ENCODE measurements around the gene NUB1.

DNA sequence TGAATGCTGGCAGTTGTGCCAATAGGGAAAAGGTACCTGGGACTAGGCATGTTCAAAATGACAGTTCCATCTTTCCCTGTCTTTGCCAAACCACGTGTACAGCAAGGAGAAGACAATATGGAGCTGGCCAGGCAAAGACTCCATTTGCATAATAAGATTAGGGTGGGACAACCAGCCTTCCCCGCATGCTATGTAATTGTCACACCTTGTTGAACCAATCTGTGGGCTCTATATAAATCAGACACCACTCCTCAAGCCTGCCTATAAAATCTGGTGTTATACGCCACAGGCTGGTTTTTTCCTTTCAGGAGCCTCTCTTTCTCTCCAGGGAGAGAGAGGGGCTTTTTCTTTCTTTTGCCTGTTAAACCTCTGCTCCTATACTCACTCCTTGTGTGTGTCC is 11.0 kb upstream of the NUB1 start:
- TF ChIP-seq EP300 (IDR thresholded peaks at IDR 0.05; ENCODE audit: borderline replicate concordance in 1 of 2, low read depth in 1 of 2, low read length in 1 of 2) (no peak), NFIC (IDR thresholded peaks at IDR 0.05; ENCODE audit: borderline replicate concordance) (no peak), TAF1 (IDR thresholded peaks at IDR 0.05; ENCODE audit: borderline replicate concordance, low read depth, low read length) (no peak), CTCF (IDR thresholded peaks at IDR 0.05) (no peak)
- TF ChIP-seq, protein P1, sequence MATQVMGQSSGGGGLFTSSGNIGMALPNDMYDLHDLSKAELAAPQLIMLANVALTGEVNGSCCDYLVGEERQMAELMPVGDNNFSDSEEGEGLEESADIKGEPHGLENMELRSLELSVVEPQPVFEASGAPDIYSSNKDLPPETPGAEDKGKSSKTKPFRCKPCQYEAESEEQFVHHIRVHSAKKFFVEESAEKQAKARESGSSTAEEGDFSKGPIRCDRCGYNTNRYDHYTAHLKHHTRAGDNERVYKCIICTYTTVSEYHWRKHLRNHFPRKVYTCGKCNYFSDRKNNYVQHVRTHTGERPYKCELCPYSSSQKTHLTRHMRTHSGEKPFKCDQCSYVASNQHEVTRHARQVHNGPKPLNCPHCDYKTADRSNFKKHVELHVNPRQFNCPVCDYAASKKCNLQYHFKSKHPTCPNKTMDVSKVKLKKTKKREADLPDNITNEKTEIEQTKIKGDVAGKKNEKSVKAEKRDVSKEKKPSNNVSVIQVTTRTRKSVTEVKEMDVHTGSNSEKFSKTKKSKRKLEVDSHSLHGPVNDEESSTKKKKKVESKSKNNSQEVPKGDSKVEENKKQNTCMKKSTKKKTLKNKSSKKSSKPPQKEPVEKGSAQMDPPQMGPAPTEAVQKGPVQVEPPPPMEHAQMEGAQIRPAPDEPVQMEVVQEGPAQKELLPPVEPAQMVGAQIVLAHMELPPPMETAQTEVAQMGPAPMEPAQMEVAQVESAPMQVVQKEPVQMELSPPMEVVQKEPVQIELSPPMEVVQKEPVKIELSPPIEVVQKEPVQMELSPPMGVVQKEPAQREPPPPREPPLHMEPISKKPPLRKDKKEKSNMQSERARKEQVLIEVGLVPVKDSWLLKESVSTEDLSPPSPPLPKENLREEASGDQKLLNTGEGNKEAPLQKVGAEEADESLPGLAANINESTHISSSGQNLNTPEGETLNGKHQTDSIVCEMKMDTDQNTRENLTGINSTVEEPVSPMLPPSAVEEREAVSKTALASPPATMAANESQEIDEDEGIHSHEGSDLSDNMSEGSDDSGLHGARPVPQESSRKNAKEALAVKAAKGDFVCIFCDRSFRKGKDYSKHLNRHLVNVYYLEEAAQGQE (IDR thresholded peaks at IDR 0.05; ENCODE audit: low read depth, low read length): no peak
- TF ChIP-seq, protein P2, sequence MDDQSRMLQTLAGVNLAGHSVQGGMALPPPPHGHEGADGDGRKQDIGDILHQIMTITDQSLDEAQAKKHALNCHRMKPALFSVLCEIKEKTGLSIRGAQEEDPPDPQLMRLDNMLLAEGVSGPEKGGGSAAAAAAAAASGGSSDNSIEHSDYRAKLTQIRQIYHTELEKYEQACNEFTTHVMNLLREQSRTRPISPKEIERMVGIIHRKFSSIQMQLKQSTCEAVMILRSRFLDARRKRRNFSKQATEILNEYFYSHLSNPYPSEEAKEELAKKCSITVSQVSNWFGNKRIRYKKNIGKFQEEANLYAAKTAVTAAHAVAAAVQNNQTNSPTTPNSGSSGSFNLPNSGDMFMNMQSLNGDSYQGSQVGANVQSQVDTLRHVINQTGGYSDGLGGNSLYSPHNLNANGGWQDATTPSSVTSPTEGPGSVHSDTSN (IDR thresholded peaks at IDR 0.05): no peak

All from SK-N-SH (cell line).